Mesenchymal stem cell (in vitro differentiated cells and primary cell): ENCODE measurements around the gene G2E3.
"Not testable (repeated sequence)": the region's sequence is repeated elsewhere in the genome, so short reads cannot be mapped to it uniquely, and the experiment has no call there.

Source experiments
- DNase-seq: peaks from one replicate; pipeline ENCODE4 v3.0.0-alpha.2; 2013
- H2AFZ ChIP-seq: one replicate; pipeline ENCODE4 v1.6.1; 2013; ENCODE audit warnings: low read depth, mild to moderate bottlenecking, control low read depth, inconsistent platforms, low read length, moderate library complexity
- H2AK5ac ChIP-seq: 2 replicates; pipeline ENCODE4 v1.6.1; 2013; ENCODE audit warnings: low read length, moderate library complexity, mild to moderate bottlenecking, inconsistent platforms; ENCODE audit not compliant: severe bottlenecking
- H2BK120ac ChIP-seq: one replicate; pipeline ENCODE4 v1.6.1; 2013; ENCODE audit warnings: low read depth, mild to moderate bottlenecking, inconsistent platforms, low read length, moderate library complexity
- H2BK12ac ChIP-seq, 2 experiments: one replicate each; pipeline ENCODE4 v1.6.1; 2013; ENCODE audit warnings: inconsistent platforms in 2 of 2, low read length in 2 of 2, mild to moderate bottlenecking in 2 of 2, moderate library complexity in 2 of 2, control low read depth in 1 of 2
- H2BK15ac ChIP-seq: one replicate; pipeline ENCODE4 v1.6.1; 2013; ENCODE audit warnings: mild to moderate bottlenecking, low read depth, inconsistent platforms; ENCODE audit not compliant: poor library complexity, severe bottlenecking
- H2BK5ac ChIP-seq: 2 replicates; pipeline ENCODE4 v1.6.1; 2013; ENCODE audit warnings: low read depth, mild to moderate bottlenecking, low read length, control low read depth, inconsistent platforms; ENCODE audit not compliant: poor library complexity, severe bottlenecking
- H3K14ac ChIP-seq, 2 experiments: one replicate each; pipeline ENCODE4 v1.6.1; 2013; ENCODE audit warnings: inconsistent platforms in 2 of 2, low read length in 2 of 2, control low read depth in 1 of 2, mild to moderate bottlenecking in 1 of 2, moderate library complexity in 1 of 2
- H3K18ac ChIP-seq, 2 experiments: one replicate each; pipeline ENCODE4 v1.6.1; 2013; ENCODE audit warnings: inconsistent platforms in 2 of 2, low read length in 2 of 2, control low read depth in 1 of 2, low read depth in 1 of 2, mild to moderate bottlenecking in 1 of 2
- H3K23ac ChIP-seq, 2 experiments: one replicate each; pipeline ENCODE4 v1.6.1; 2013; ENCODE audit warnings: inconsistent platforms in 2 of 2, low read length in 2 of 2, mild to moderate bottlenecking in 2 of 2, moderate library complexity in 2 of 2, control low read depth in 1 of 2
- H3K27ac ChIP-seq: 2 replicates; pipeline ENCODE4 v1.5.1; 2013; ENCODE audit warnings: mild to moderate bottlenecking, moderate library complexity, low read length, control low read depth, inconsistent platforms; ENCODE audit not compliant: poor library complexity, severe bottlenecking
- H3K27me3 ChIP-seq, 2 experiments: 2 replicates each; pipeline versions ENCODE4 v1.6.1 to v1.7.0; 2013; ENCODE audit warnings: low read length in 2 of 2, mild to moderate bottlenecking in 2 of 2, moderate library complexity in 2 of 2, control low read depth in 1 of 2, inconsistent platforms in 1 of 2; ENCODE audit not compliant: control insufficient read depth in 1 of 2, insufficient read depth in 1 of 2
- H3K36me3 ChIP-seq, 2 experiments: 2 replicates each; pipeline versions ENCODE4 v1.6.1 to v1.7.0; 2013; ENCODE audit warnings: low read length in 2 of 2, control low read depth in 1 of 2, inconsistent platforms in 1 of 2, low read depth in 1 of 2, mild to moderate bottlenecking in 1 of 2; ENCODE audit not compliant: insufficient read depth in 2 of 2, control insufficient read depth in 1 of 2
- H3K4ac ChIP-seq, 2 experiments: one replicate each; pipeline ENCODE4 v1.6.1; 2013; ENCODE audit warnings: inconsistent platforms in 2 of 2, low read length in 2 of 2, mild to moderate bottlenecking in 2 of 2, moderate library complexity in 2 of 2, control low read depth in 1 of 2, low read depth in 1 of 2
- H3K4me1 ChIP-seq: 2 replicates; pipeline ENCODE4 v1.6.1; 2013; ENCODE audit warnings: low read depth, low read length, control low read depth; ENCODE audit not compliant: control insufficient read depth, insufficient read depth
- H3K4me2 ChIP-seq: 2 replicates; pipeline ENCODE4 v1.6.1; 2013; ENCODE audit warnings: low read length, mild to moderate bottlenecking, inconsistent platforms; ENCODE audit not compliant: poor library complexity, severe bottlenecking
- H3K4me3 ChIP-seq, 2 experiments: 2 replicates each; pipeline versions ENCODE4 v1.5.1 to v1.7.0; 2013; ENCODE audit warnings: low read length in 2 of 2, mild to moderate bottlenecking in 2 of 2, control low read depth in 1 of 2, low read depth in 1 of 2; ENCODE audit not compliant: insufficient read depth in 1 of 2
- H3K79me1 ChIP-seq: replicated peaks from 2 replicates; pipeline ENCODE4 v1.6.1; 2013; ENCODE audit warnings: mild to moderate bottlenecking, control low read depth, low read length, inconsistent platforms; ENCODE audit not compliant: poor library complexity, severe bottlenecking
- H3K9ac ChIP-seq: 2 replicates; pipeline ENCODE4 v1.7.0; 2013; ENCODE audit warnings: mild to moderate bottlenecking, low read length, moderate library complexity
- H3K9me3 ChIP-seq: 2 replicates; pipeline ENCODE4 v1.7.0; 2013; ENCODE audit warnings: mild to moderate bottlenecking, low read length; ENCODE audit not compliant: control insufficient read depth
- H4K8ac ChIP-seq: one replicate; pipeline ENCODE4 v1.6.1; 2013; ENCODE audit warnings: inconsistent platforms, mild to moderate bottlenecking, low read length, moderate library complexity
- H4K91ac ChIP-seq: one replicate; pipeline ENCODE4 v1.6.1; 2013; ENCODE audit warnings: mild to moderate bottlenecking, low read length, inconsistent platforms
- WGBS: methylation state at CpG from one replicate; pipeline ENCODE4 v1.1.7; 2013; ENCODE audit warnings: mixed read lengths; 5-methylcytosine and 5-hydroxymethylcytosine counted together

G2E3 gene

DNA sequence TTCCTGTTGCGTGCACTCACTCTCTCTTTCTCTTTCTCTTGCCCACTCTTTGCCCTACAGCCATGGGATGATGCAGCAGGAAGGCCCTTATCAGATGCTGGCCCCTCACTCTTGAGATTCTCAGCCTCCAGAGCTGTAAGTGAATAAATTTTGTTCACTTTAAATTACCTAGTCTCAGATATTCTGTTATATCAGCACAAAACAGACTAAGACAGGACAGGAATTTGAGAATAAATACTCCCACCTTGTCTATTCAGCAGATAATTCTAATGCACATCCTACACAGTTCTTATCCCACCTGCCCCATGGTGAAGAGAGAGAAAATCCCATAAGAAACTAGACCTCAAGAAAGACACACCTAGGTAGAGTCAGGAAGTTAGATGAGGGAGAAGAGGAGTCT lies 25.8 kb upstream of the G2E3 start:
- Histone ChIP-seq H3K14ac (no peak overlapping the region), H3K4me1 (no peaks in the 10 kb centered on the region), H3K4ac (no peak overlapping the region), H3K36me3 (no peaks in the 10 kb centered on the region), H3K9me3 (no peaks in the 10 kb centered on the region), H2BK5ac (no peak overlapping the region), H4K8ac (no peak overlapping the region), H3K18ac (no peak overlapping the region), H3K4me2 (no peak overlapping the region), H4K91ac (no peak overlapping the region), H3K9ac (no peak overlapping the region), H3K79me1 (no peaks in the 10 kb centered on the region), H2BK15ac (no peak overlapping the region), H2BK120ac (no peak overlapping the region), H3K27me3 (peaks cover 5 to 7% of the 10 kb centered on the region in 2 experiments), H2AK5ac (no peak overlapping the region), H3K23ac (no peak overlapping the region), H3K27ac (no peak overlapping the region), H2AFZ (no peak overlapping the region), H2BK12ac (no peak overlapping the region), H3K4me3 (no peak overlapping the region)
- DNase-seq, result no peak
- WGBS, result 100% methylated on average over 1 of the region's 1 CpG

DNA sequence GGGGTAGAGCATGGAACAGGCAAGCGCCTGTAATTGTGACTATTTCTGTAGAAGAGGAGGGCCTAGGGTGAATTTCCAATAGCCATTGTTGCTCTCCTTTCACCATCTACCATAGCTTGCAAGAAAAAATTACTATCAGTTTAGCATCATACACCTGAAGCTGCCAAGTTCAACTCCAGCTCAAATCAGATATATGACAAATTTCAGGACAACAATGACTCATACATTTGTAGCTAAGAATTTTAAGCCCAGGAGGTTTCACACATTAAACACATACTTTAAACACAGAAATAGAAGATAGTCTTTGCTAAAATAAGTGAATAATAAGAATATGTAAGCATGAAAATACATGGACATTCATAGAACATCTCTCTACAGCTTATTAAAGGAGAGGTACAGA lies 17.6 kb upstream of the G2E3 start:
- H4K91ac ChIP-seq, result no peak overlapping the region
- H3K4me1 ChIP-seq, result no peaks in the 10 kb centered on the region
- no peak overlapping the region for H2AFZ ChIP-seq
- H4K8ac ChIP-seq, result no peak overlapping the region
- no peak overlapping the region for H2AK5ac ChIP-seq
- H3K27ac ChIP-seq, result no peak overlapping the region
- no peak overlapping the region for H3K9ac ChIP-seq
- no peak overlapping the region for H3K4me2 ChIP-seq
- H3K18ac ChIP-seq, result no peak overlapping the region
- H2BK12ac ChIP-seq, result no peak overlapping the region
- no peaks in the 10 kb centered on the region for H3K79me1 ChIP-seq
- 100% methylated on average over 1 of the region's 1 CpG for WGBS
- H3K4me3 ChIP-seq, result no peak overlapping the region
- H2BK5ac ChIP-seq, result no peak overlapping the region
- no peaks in the 10 kb centered on the region for H3K36me3 ChIP-seq
- no peak overlapping the region for H3K23ac ChIP-seq
- H3K9me3 ChIP-seq, result peaks cover 10% of the 10 kb centered on the region
- no peak overlapping the region for H2BK120ac ChIP-seq
- no peak overlapping the region for H2BK15ac ChIP-seq
- no peak overlapping the region for H3K14ac ChIP-seq
- no peak for DNase-seq
- no peak overlapping the region for H3K4ac ChIP-seq
- peaks cover 5 to 7% of the 10 kb centered on the region in 2 experiments for H3K27me3 ChIP-seq

DNA sequence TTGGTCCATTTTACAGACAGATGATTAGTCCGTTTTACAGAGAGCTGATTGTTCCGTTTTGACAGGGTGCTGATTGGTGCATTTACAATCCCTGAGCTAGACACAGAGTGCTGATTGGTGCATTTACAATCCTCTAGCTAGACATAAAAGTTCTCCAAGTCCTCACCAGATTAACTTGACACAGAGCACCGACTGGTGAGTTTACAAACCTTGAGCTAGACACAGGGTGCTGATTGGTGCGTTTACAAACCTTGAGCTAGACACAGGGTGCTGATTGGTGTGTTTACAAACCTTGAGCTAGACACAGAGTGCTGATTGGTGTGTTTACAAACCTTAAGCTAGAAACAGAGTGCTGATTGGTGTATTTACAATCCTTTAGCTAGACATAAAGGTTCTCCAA lies 12.2 kb upstream of the G2E3 start:
- not testable (repeated sequence) for H3K23ac ChIP-seq, H2AFZ ChIP-seq, H3K18ac ChIP-seq, H2BK15ac ChIP-seq, H3K4me2 ChIP-seq, DNase-seq, H4K8ac ChIP-seq, H3K79me1 ChIP-seq, H3K14ac ChIP-seq, H2BK5ac ChIP-seq, H4K91ac ChIP-seq, H3K4ac ChIP-seq, H2AK5ac ChIP-seq, H2BK12ac ChIP-seq, H3K36me3 ChIP-seq, H2BK120ac ChIP-seq, H3K4me3 ChIP-seq, H3K27ac ChIP-seq, H3K27me3 ChIP-seq, H3K4me1 ChIP-seq, H3K9ac ChIP-seq
- H3K9me3 ChIP-seq, result peaks cover 12% of the 10 kb centered on the region
- WGBS, result 94% methylated on average over 4 of the region's 4 CpGs

DNA sequence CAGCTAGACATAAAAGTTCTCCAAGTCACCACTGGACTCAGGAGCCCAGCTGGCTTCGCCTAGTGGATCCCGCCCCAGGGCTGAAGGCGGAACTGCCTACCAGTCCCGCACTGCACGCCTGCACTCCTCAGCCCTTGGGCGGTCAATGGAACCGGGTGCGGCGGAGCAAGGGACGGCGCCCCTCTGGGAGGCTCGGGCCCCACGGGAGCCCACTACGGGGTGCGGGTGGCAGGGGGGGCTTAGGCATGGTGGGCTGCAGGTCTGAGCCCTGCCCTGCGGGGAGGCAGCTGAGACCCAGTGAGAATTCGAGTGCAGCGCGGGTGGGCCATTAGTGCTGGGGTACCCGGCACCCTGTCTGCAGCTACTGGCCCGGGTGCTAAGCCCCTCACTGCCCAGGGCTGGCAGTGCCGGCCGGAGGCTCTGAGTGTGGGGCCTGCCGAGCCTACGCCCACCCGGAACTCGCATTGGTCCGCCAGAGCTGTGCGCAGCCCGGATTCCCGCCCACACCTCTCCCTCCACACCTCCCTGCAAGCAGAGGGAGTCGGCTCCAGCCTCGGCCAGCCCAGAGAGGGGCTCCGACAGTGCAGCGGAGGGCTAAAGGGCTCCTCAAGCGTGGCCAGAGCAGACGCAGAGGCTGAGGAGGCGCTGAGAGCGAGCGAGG lies 11.4 kb upstream of the G2E3 start:
- no peak overlapping the region for H2BK5ac ChIP-seq
- H3K4me1 ChIP-seq, result no peaks in the 10 kb centered on the region
- no peaks in the 10 kb centered on the region for H3K79me1 ChIP-seq
- no peak overlapping the region for H3K4me3 ChIP-seq
- 97% methylated on average over 38 of the region's 40 CpGs for WGBS
- no peak overlapping the region for H3K18ac ChIP-seq
- H3K36me3 ChIP-seq, result no peaks in the 10 kb centered on the region
- peaks cover 12% of the 10 kb centered on the region for H3K9me3 ChIP-seq
- peak overlapping the region in 1 of 2 experiments; percentile 28 for H3K14ac ChIP-seq
- no peak overlapping the region for H3K23ac ChIP-seq
- no peak overlapping the region for H2BK15ac ChIP-seq
- H3K4me2 ChIP-seq, result no peak overlapping the region
- H2AK5ac ChIP-seq, result no peak overlapping the region
- H3K27ac ChIP-seq, result no peak overlapping the region
- DNase-seq, result no peak
- H2AFZ ChIP-seq, result no peak overlapping the region
- H3K4ac ChIP-seq, result no peak overlapping the region
- no peak overlapping the region for H2BK120ac ChIP-seq
- no peak overlapping the region for H3K9ac ChIP-seq
- H2BK12ac ChIP-seq, result no peak overlapping the region
- H4K91ac ChIP-seq, result no peak overlapping the region
- H3K27me3 ChIP-seq, result no peaks in the 10 kb centered on the region
- H4K8ac ChIP-seq, result no peak overlapping the region
